ENCODE measurements around the gene GJB4.

The GJB4 gene

GRCh38 chr1:34740161-34740868, 19.2 kb upstream of the GJB4 start:
- TF ChIP-seq POLR2AphosphoS5 (IDR thresholded peaks at IDR 0.05; ENCODE audit: low read depth) (no peak), REST (IDR thresholded peaks at IDR 0.05; ENCODE audit: insufficient replicate concordance, low read depth) (no peak), SPI1 (IDR thresholded peaks at IDR 0.05; ENCODE audit: borderline replicate concordance, low read depth) (no peak), GABPA (IDR thresholded peaks at IDR 0.05; ENCODE audit: low read depth) (no peak)
- TF ChIP-seq, protein P1, sequence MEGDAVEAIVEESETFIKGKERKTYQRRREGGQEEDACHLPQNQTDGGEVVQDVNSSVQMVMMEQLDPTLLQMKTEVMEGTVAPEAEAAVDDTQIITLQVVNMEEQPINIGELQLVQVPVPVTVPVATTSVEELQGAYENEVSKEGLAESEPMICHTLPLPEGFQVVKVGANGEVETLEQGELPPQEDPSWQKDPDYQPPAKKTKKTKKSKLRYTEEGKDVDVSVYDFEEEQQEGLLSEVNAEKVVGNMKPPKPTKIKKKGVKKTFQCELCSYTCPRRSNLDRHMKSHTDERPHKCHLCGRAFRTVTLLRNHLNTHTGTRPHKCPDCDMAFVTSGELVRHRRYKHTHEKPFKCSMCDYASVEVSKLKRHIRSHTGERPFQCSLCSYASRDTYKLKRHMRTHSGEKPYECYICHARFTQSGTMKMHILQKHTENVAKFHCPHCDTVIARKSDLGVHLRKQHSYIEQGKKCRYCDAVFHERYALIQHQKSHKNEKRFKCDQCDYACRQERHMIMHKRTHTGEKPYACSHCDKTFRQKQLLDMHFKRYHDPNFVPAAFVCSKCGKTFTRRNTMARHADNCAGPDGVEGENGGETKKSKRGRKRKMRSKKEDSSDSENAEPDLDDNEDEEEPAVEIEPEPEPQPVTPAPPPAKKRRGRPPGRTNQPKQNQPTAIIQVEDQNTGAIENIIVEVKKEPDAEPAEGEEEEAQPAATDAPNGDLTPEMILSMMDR (IDR thresholded peaks at IDR 0.05; ENCODE audit: insufficient read depth, low read length) = no peak
- no peak overlapping the region for H3K27ac ChIP-seq (replicated peaks)
- no peak for DNase-seq (ENCODE audit: low read depth in 1 of 2, low spot score in 1 of 2)
- H3K27me3 ChIP-seq (ENCODE audit: insufficient read depth, poor library complexity, severe bottlenecking) = no peaks in the 10 kb centered on the region
- H3K4me3 ChIP-seq (replicated peaks; ENCODE audit: insufficient read depth, low read length) = no peak overlapping the region

DNA sequence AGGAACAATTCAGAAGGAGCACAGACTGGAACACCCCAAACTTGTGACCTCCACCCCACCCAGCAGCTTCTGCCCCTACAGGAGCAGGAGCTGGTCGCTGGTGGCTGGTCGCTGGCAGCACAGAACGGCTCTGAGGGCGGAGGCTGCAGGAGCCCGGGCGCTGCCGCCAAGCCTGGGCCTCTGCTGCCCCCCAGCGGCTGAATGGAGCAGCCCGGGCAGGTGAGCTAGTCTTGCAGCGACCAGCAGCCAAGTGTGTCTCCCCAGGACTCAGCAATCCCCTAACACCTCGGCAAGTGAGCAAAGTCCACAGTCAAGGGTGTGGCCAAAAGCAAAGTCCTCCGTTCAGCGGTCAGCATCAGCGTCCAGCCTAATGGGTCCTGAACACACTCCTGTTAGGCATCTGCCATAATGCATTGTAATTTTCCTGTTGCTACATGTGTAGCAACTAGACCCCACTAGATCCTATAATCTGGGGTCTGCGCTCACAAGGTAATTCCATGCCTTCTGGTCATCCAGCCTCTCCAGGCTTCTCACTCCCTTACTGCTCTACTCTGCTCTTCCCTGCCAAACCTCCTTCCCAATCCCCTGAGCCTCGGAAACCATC, 16.8 kb upstream of the GJB4 start:
- peak; percentile 45 to 62 for DNase-seq (ENCODE audit: low read depth in 1 of 2, low spot score in 1 of 2)
- H3K27ac ChIP-seq (replicated peaks) = no peak overlapping the region
- H3K27me3 ChIP-seq (ENCODE audit: insufficient read depth, poor library complexity, severe bottlenecking) = no peaks in the 10 kb centered on the region
- no peak for TF ChIP-seq REST (IDR thresholded peaks at IDR 0.05; ENCODE audit: insufficient replicate concordance, low read depth)
- TF ChIP-seq, protein P1 (IDR thresholded peaks at IDR 0.05; ENCODE audit: insufficient read depth, low read length) = peak; percentile 89
- H3K4me3 ChIP-seq (replicated peaks; ENCODE audit: insufficient read depth, low read length) = no peak overlapping the region

DNA sequence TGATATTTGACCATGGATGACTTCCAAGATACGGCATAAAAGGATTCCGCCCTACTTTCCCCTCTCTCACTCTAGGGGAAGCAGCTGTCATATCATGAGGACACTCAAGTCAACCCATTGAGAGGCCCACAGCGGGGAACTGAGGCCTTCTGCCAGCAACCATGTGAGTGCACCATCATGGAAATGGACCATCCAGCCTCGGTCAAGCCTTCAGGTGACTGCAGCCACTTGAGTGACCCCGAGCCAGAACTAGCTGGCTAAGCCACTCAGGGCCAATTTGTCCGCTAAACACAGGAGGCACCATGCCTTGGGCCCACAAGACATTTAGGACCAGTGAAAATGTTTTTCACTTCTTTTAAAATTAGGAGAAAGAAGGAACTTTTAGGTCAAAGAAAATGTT, 15.8 kb upstream of the GJB4 start:
- Histone ChIP-seq H3K27me3 (ENCODE audit: insufficient read depth, poor library complexity, severe bottlenecking) (no peaks in the 10 kb centered on the region), H3K4me3 (replicated peaks; ENCODE audit: insufficient read depth, low read length) (no peak overlapping the region), H3K27ac (replicated peaks) (no peak overlapping the region)
- no peak for DNase-seq (ENCODE audit: low read depth in 1 of 2, low spot score in 1 of 2)
- TF ChIP-seq GABPA (IDR thresholded peaks at IDR 0.05; ENCODE audit: low read depth) (no peak), SPI1 (IDR thresholded peaks at IDR 0.05; ENCODE audit: borderline replicate concordance, low read depth) (no peak), POLR2AphosphoS5 (IDR thresholded peaks at IDR 0.05; ENCODE audit: low read depth) (no peak), REST (IDR thresholded peaks at IDR 0.05; ENCODE audit: insufficient replicate concordance, low read depth) (no peak)
- TF ChIP-seq, protein P1 (IDR thresholded peaks at IDR 0.05; ENCODE audit: insufficient read depth, low read length) = no peak
